NB4 (cell line): ENCODE data around the gene LONP2.

ENCODE experiments used
- DNase-seq: peaks from one replicate; pipeline ENCODE4 v3.0.0; 2010; ENCODE audit warnings: low read depth
- H3K4me3 ChIP-seq: one replicate; pipeline ENCODE4 v1.5.1; 2011; ENCODE audit warnings: mild to moderate bottlenecking, low read depth, low read length, moderate library complexity
- CTCF ChIP-seq: IDR thresholded peaks from one replicate; pipeline ENCODE4 v1.5.1; 2012; ENCODE audit warnings: low read depth, low read length
- MAX ChIP-seq: IDR thresholded peaks from 2 replicates; pipeline ENCODE4 v1.6.1; 2011; ENCODE audit warnings: low read depth, low read length
- MYC ChIP-seq: IDR thresholded peaks from 2 replicates; pipeline ENCODE4 v1.6.1; 2011; ENCODE audit warnings: low read depth, low read length
- POLR2A ChIP-seq: IDR thresholded peaks from 2 replicates; pipeline ENCODE4 v1.6.1; 2011; ENCODE audit warnings: mild to moderate bottlenecking; ENCODE audit not compliant: insufficient read length; ENCODE audit errors: extremely low read depth

LONP2 gene

GRCh38 chr16:48342591-48342990 lies 98.5 kb downstream of the LONP2 start:
- no peak overlapping the region for H3K4me3 ChIP-seq
- TF ChIP-seq POLR2A (no peak), MYC (no peak), CTCF (no peak), MAX (no peak)
- DNase-seq, result no peak

- peak; percentile 38 for DNase-seq
- TF ChIP-seq CTCF (no peak), MYC (no peak), POLR2A (no peak), MAX (no peak)
- H3K4me3 ChIP-seq, result no peak overlapping the region
Observed at GRCh38 chr16:48347191-48347865, 103.2 kb downstream of the LONP2 start.

GRCh38 chr16:48347980-48348379 lies 103.9 kb downstream of the LONP2 start:
- no peak for TF ChIP-seq MAX
- TF ChIP-seq POLR2A, result no peak
- no peak for TF ChIP-seq CTCF
- no peak for TF ChIP-seq MYC
- no peak for DNase-seq
- H3K4me3 ChIP-seq, result no peak overlapping the region

GRCh38 chr16:48350736-48351135 lies 106.6 kb downstream of the LONP2 start:
- TF ChIP-seq MYC, result no peak
- TF ChIP-seq CTCF, result no peak
- no peak for TF ChIP-seq POLR2A
- no peak for TF ChIP-seq MAX
- DNase-seq, result no peak
- H3K4me3 ChIP-seq, result no peak overlapping the region

GRCh38 chr16:48352648-48353390 lies 108.7 kb downstream of the LONP2 start:
- TF ChIP-seq CTCF, result no peak
- no peak for TF ChIP-seq MYC
- no peak for TF ChIP-seq POLR2A
- TF ChIP-seq MAX, result no peak
- DNase-seq, result no peak
- no peak overlapping the region for H3K4me3 ChIP-seq
